Skeletal muscle tissue (tissue), 4 donors: Measurements from ENCODE around the gene CNPY3. TPM values are rescaled to one million over a fixed set of nuclear protein-coding genes. Genes with fewer than 3 reads are reported as not detected.
"Not testable (repeated sequence)": the region's sequence is repeated elsewhere in the genome, so short reads cannot be mapped to it uniquely, and the experiment has no call there.

Source experiments
- H3K27ac ChIP-seq: one replicate; pipeline ENCODE4 v1.7.0; 2013; ENCODE audit warnings: mild to moderate bottlenecking, low read depth, low read length, inconsistent platforms
- H3K27me3 ChIP-seq, 3 donors: one replicate each; pipeline ENCODE4 v1.7.0; 2013; ENCODE audit warnings: low read length in 3 of 3; ENCODE audit not compliant: control insufficient read depth in 3 of 3, insufficient read depth in 3 of 3
- H3K36me3 ChIP-seq, 3 donors: one replicate each; pipeline ENCODE4 v1.7.0; 2013; ENCODE audit warnings: low read length in 3 of 3; ENCODE audit not compliant: control insufficient read depth in 3 of 3, insufficient read depth in 3 of 3
- H3K4me1 ChIP-seq, 3 donors: one replicate each; pipeline ENCODE4 v1.7.0; 2013; ENCODE audit warnings: low read length in 3 of 3, mild to moderate bottlenecking in 3 of 3; ENCODE audit not compliant: control insufficient read depth in 3 of 3, insufficient read depth in 3 of 3
- H3K4me3 ChIP-seq, 3 donors: one replicate each; pipeline ENCODE4 v1.7.0; 2013; ENCODE audit warnings: low read length in 3 of 3
- H3K9ac ChIP-seq, 3 donors: one replicate each; pipeline ENCODE4 v1.7.0; 2013; ENCODE audit warnings: low read length in 3 of 3, mild to moderate bottlenecking in 3 of 3, moderate library complexity in 2 of 3, low read depth in 1 of 3
- H3K9me3 ChIP-seq, 3 donors: one replicate each; pipeline ENCODE4 v1.7.0; 2013; ENCODE audit warnings: low read length in 3 of 3; ENCODE audit not compliant: control insufficient read depth in 3 of 3
- total RNA-seq: library from RNA; depleted of rRNA; stranded (reverse); fragments of >200 nt; gene quantifications from one replicate; pipeline ENCODE4 v1.2.3, GENCODE V29; 2014
- donor health status: Osteomylitis.

The CNPY3 gene
- total RNA-seq, 1 donor from 2014 or later = 9.4 TPM

- H3K27ac ChIP-seq = no peak overlapping the region
- no peak overlapping the region for H3K9ac ChIP-seq
- no peak overlapping the region for H3K4me3 ChIP-seq
- peaks cover 17 to 29% (median 29%) of the 10 kb centered on the region in 3 donors for H3K36me3 ChIP-seq
- no peaks in the 10 kb centered on the region for H3K27me3 ChIP-seq
- peaks cover 12 to 20% (median 19%) of the 10 kb centered on the region in 3 donors for H3K4me1 ChIP-seq
- no peaks in the 10 kb centered on the region for H3K9me3 ChIP-seq
Observed at GRCh38 chr6:42933205-42933604, 3.9 kb downstream of the CNPY3 start.

- Histone ChIP-seq H3K9me3 (no peaks in the 10 kb centered on the region), H3K4me3 (no peak overlapping the region), H3K4me1 (peaks cover 2 to 11% (median 7%) of the 10 kb centered on the region in 3 donors), H3K9ac (no peak overlapping the region), H3K27me3 (no peaks in the 10 kb centered on the region), H3K36me3 (peaks cover 24 to 45% (median 37%) of the 10 kb centered on the region in 3 donors), H3K27ac (no peak overlapping the region)
Observed at GRCh38 chr6:42935322-42935721, 6.0 kb downstream of the CNPY3 start.

- Histone ChIP-seq H3K4me1 (peaks cover 0 to 7% (median 0%) of the 10 kb centered on the region in 3 donors), H3K9ac (no peak overlapping the region), H3K9me3 (no peaks in the 10 kb centered on the region), H3K4me3 (no peak overlapping the region), H3K36me3 (peaks cover 24 to 45% (median 41%) of the 10 kb centered on the region in 3 donors), H3K27me3 (no peaks in the 10 kb centered on the region), H3K27ac (no peak overlapping the region)
Observed at GRCh38 chr6:42936398-42936797, 7.1 kb downstream of the CNPY3 start.

GRCh38 chr6:42937548-42938427 is 8.5 kb downstream of the CNPY3 start:
- no peak overlapping the region for H3K9ac ChIP-seq
- H3K27me3 ChIP-seq = no peaks in the 10 kb centered on the region
- peaks cover 0 to 2% (median 0%) of the 10 kb centered on the region in 3 donors for H3K4me1 ChIP-seq
- no peak overlapping the region for H3K4me3 ChIP-seq
- H3K36me3 ChIP-seq = peaks cover 24 to 42% (median 41%) of the 10 kb centered on the region in 3 donors
- H3K9me3 ChIP-seq = no peaks in the 10 kb centered on the region
- H3K27ac ChIP-seq = no peak overlapping the region

GRCh38 chr6:42938428-42938796 is 9.1 kb downstream of the CNPY3 start:
- no peak overlapping the region for H3K4me3 ChIP-seq
- H3K27me3 ChIP-seq = no peaks in the 10 kb centered on the region
- H3K27ac ChIP-seq = no peak overlapping the region
- peaks cover 0 to 2% (median 0%) of the 10 kb centered on the region in 3 donors for H3K4me1 ChIP-seq
- H3K9ac ChIP-seq = no peak overlapping the region
- no peaks in the 10 kb centered on the region for H3K9me3 ChIP-seq
- H3K36me3 ChIP-seq = peaks cover 24 to 42% (median 41%) of the 10 kb centered on the region in 3 donors

- Histone ChIP-seq H3K27me3 (no peaks in the 10 kb centered on the region), H3K4me1 (no peaks in the 10 kb centered on the region), H3K36me3 (peaks cover 23 to 48% (median 41%) of the 10 kb centered on the region in 3 donors), H3K9ac (no peak overlapping the region), H3K27ac (no peak overlapping the region), H3K9me3 (no peaks in the 10 kb centered on the region), H3K4me3 (no peak overlapping the region)
Observed at GRCh38 chr6:42938987-42939809, 9.9 kb downstream of the CNPY3 start.

- Histone ChIP-seq H3K36me3 (peaks cover 20 to 44% (median 37%) of the 10 kb centered on the region in 3 donors), H3K27ac (no peak overlapping the region), H3K9ac (no peak overlapping the region), H3K9me3 (no peaks in the 10 kb centered on the region), H3K4me3 (no peak overlapping the region), H3K4me1 (no peaks in the 10 kb centered on the region), H3K27me3 (no peaks in the 10 kb centered on the region)
Observed at GRCh38 chr6:42939810-42940167, 10.5 kb downstream of the CNPY3 start.

GRCh38 chr6:42940493-42941045 is 11.3 kb downstream of the CNPY3 start:
- no peaks in the 10 kb centered on the region for H3K9me3 ChIP-seq
- no peaks in the 10 kb centered on the region for H3K4me1 ChIP-seq
- H3K27ac ChIP-seq = no peak overlapping the region
- no peak overlapping the region for H3K4me3 ChIP-seq
- peaks cover 17 to 40% (median 34%) of the 10 kb centered on the region in 3 donors for H3K36me3 ChIP-seq
- no peak overlapping the region for H3K9ac ChIP-seq
- no peaks in the 10 kb centered on the region for H3K27me3 ChIP-seq

- H3K4me1 ChIP-seq, H3K9ac ChIP-seq, H3K4me3 ChIP-seq, H3K9me3 ChIP-seq, H3K27me3 ChIP-seq, H3K27ac ChIP-seq: not testable (repeated sequence)
- peaks cover 11 to 32% (median 27%) of the 10 kb centered on the region in 3 donors for H3K36me3 ChIP-seq
Observed at GRCh38 chr6:42941356-42941755, 12.1 kb downstream of the CNPY3 start.
